AG04450 (cell line): ENCODE measurements around the gene B3GAT2. TPM values are rescaled to one million over a fixed set of nuclear protein-coding genes. Genes with fewer than 3 reads are reported as not detected.
A peak's percentile ranks its signal among the peaks of the same experiment; 100 is the strongest.

ENCODE experiments used
- CTCF ChIA-PET: fragments of 300-600, 350-600 bp; formaldehyde crosslinking; extraction: SDS; loops from one replicate; lab custom pipeline; 2022; ENCODE audit warnings: antibody characterized with exemption, inconsistent platforms; lab: Charles Lee
- POLR2A ChIA-PET: fragments of 350-600 bp; formaldehyde crosslinking; extraction: SDS; loops from one replicate; lab custom pipeline; 2021; ENCODE audit warnings: antibody characterized with exemption, inconsistent platforms; lab: Yijun Ruan, JAX
- DNase-seq: peaks from one replicate; pipeline ENCODE4 v3.0.0-alpha.2; 2011; ENCODE audit warnings: low read depth, low spot score
- H3K27ac ChIP-seq: one replicate; pipeline ENCODE4 v1.5.1; 2012; ENCODE audit warnings: low read depth, low read length, control low read depth
- H3K27me3 ChIP-seq: one replicate; pipeline ENCODE4 v1.6.0; 2012; ENCODE audit warnings: low read length; ENCODE audit not compliant: control insufficient read depth, insufficient read depth
- H3K4me3 ChIP-seq: 2 replicates; pipeline ENCODE4 v1.5.1; 2011; ENCODE audit warnings: mild to moderate bottlenecking, low read depth, low read length, control low read depth
- H3K9me3 ChIP-seq: 2 replicates; pipeline ENCODE4 v1.5.1; 2012; ENCODE audit warnings: low read length; ENCODE audit not compliant: control insufficient read depth, insufficient read depth
- CTCF ChIP-seq: IDR thresholded peaks from 2 replicates; pipeline ENCODE4 v1.5.1; 2011; ENCODE audit warnings: low read depth, low read length, control low read depth, inconsistent platforms
- polyA plus RNA-seq: library from polyadenylated mRNA; depleted of rRNA; stranded (reverse); fragments of >200 nt; gene quantifications from 2 replicates; pipeline ENCODE4 v1.2.3, GENCODE V29; 2011

The B3GAT2 gene
- polyA plus RNA-seq, 1 experiment, result 0.11 TPM

GRCh38 chr6:70903665-70904452 lies 53.0 kb downstream of the B3GAT2 start:
- POLR2A ChIA-PET, result no interaction called here
- CTCF ChIA-PET, result interaction anchor here (5.5 kb wide), 1 partner anchor 19 kb away, joined by 28 read pairs; no protein-coding TSS in a partner anchor
- no peaks in the 10 kb centered on the region for H3K9me3 ChIP-seq
- no peak for TF ChIP-seq CTCF
- H3K27ac ChIP-seq, result no peak overlapping the region
- no peak for DNase-seq
- H3K4me3 ChIP-seq, result no peak overlapping the region
- H3K27me3 ChIP-seq, result no peaks in the 10 kb centered on the region

- Histone ChIP-seq H3K27me3 (no peaks in the 10 kb centered on the region), H3K4me3 (no peak overlapping the region), H3K27ac (no peak overlapping the region), H3K9me3 (no peaks in the 10 kb centered on the region)
- TF ChIP-seq CTCF, result peak; percentile 36
- DNase-seq, result no peak
- ChIA-PET CTCF (interaction anchor here (0.9 to 5.5 kb wide), 3 partner anchors 17 to 194 kb away, joined by 3 to 28 read pairs (median 6); no protein-coding TSS in a partner anchor), POLR2A (no interaction called here)
These were observed 55.5 kb downstream of the B3GAT2 start for GRCh38 chr6:70901324-70901723.

- ChIA-PET CTCF (interaction anchor here (0.6 kb wide), 4 partner anchors 16 to 1191 kb away, joined by 3 to 4 read pairs (median 3); no protein-coding TSS in a partner anchor), POLR2A (no interaction called here)
- DNase-seq, result no peak
- TF ChIP-seq CTCF, result no peak
- no peak overlapping the region for H3K4me3 ChIP-seq
- H3K27ac ChIP-seq, result no peak overlapping the region
- H3K9me3 ChIP-seq, result no peaks in the 10 kb centered on the region
- H3K27me3 ChIP-seq, result no peaks in the 10 kb centered on the region
These were observed 56.8 kb downstream of the B3GAT2 start for GRCh38 chr6:70900047-70900446.

GRCh38 chr6:70894001-70894400 lies 62.9 kb downstream of the B3GAT2 start:
- no peak for TF ChIP-seq CTCF
- Histone ChIP-seq H3K27ac (no peak overlapping the region), H3K4me3 (no peak overlapping the region), H3K9me3 (no peaks in the 10 kb centered on the region; the same call in 1 of the 2 replicates), H3K27me3 (peaks cover 3% of the 10 kb centered on the region)
- no peak for DNase-seq
- ChIA-PET CTCF (interaction anchor here (0.6 to 3.4 kb wide), 4 partner anchors 9 to 187 kb away, joined by 3 to 24 read pairs (median 8); no protein-coding TSS in a partner anchor), POLR2A (no interaction called here)

- DNase-seq, result no peak
- H3K27me3 ChIP-seq, result peaks cover 9% of the 10 kb centered on the region
- no peaks in the 10 kb centered on the region; the same call in 1 of the 2 replicates for H3K9me3 ChIP-seq
- POLR2A ChIA-PET, result no interaction called here
- TF ChIP-seq CTCF, result no peak
- no peak overlapping the region for H3K4me3 ChIP-seq
- no peak overlapping the region for H3K27ac ChIP-seq
- CTCF ChIA-PET, result interaction anchor here (1.8 kb wide), 1 partner anchor 182 kb away, joined by 7 read pairs; no protein-coding TSS in a partner anchor
These were observed 67.6 kb downstream of the B3GAT2 start for GRCh38 chr6:70889270-70889669.
